Breast epithelium (tissue), 3 donors: ENCODE measurements around the gene NIPAL1.

Experiments used
- POLR2AphosphoS5 ChIP-seq, 3 donors: sonication (generic); formaldehyde crosslinking; IDR thresholded peaks; one replicate each; pipeline ENCODE4 v1.6.1; 2017; ENCODE audit warnings: antibody characterized with exemption in 3 of 3
- TF ChIP-seq, protein P1 (sequence below), 3 donors: fragments of 450-650 bp; IDR thresholded peaks; one replicate each; pipeline ENCODE4 v1.5.1; 2016 to 2017; ENCODE audit warnings: antibody characterized with exemption in 3 of 3, mild to moderate bottlenecking in 3 of 3, moderate library complexity in 3 of 3

DNA sequence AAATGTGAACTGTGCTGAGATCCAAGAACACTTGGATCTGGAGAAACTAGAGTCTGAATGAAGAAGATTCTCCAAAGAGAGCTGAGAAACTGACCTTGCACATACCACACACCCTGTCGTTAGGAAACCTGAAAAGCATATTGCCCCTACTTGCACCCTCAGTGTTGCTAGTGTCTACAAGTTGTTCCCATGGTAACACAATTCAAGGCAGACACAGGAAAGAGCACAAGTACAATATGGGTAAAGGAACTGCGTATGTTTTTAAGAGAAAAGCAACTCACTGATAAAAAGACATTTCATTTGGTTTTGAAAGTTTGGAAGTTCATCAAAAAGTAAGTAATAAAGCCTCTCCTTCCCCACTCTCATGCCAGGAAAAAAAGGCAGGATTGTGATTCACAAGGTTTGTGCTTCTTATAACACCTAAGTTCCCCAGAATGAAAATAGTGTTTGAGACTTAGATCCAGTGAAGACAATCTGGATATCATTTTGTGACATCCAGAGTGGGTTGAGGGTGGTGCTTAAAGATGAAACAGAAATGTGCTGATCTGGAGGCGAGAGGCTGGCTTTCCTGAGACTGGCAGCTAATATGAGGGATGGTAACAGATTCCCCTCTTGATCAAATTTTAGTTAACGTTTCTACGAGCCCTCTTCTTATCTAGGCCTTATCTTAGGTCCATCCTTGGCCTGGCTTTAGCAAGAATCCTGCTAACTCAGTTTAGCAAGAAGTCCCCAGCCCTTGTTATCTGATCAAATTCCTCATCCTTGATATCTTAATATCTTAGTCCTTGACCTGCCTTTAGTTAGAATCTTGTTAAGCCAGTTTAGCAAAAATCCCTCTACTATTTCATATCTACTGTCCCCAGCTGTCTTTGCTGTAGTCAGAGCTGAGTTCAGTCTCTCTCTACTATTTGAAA is 42.3 kb downstream of the NIPAL1 start:
- TF ChIP-seq, protein P1, sequence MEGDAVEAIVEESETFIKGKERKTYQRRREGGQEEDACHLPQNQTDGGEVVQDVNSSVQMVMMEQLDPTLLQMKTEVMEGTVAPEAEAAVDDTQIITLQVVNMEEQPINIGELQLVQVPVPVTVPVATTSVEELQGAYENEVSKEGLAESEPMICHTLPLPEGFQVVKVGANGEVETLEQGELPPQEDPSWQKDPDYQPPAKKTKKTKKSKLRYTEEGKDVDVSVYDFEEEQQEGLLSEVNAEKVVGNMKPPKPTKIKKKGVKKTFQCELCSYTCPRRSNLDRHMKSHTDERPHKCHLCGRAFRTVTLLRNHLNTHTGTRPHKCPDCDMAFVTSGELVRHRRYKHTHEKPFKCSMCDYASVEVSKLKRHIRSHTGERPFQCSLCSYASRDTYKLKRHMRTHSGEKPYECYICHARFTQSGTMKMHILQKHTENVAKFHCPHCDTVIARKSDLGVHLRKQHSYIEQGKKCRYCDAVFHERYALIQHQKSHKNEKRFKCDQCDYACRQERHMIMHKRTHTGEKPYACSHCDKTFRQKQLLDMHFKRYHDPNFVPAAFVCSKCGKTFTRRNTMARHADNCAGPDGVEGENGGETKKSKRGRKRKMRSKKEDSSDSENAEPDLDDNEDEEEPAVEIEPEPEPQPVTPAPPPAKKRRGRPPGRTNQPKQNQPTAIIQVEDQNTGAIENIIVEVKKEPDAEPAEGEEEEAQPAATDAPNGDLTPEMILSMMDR (IDR thresholded peaks at IDR 0.05) = no peak
- no peak for TF ChIP-seq POLR2AphosphoS5 (IDR thresholded peaks at IDR 0.05)
